Adrenal gland (tissue), 5 donors: ENCODE data around the gene DNAAF5.

Source experiments
- POLR2A ChIP-seq, 2 donors: fragments of 450-650 bp; IDR thresholded peaks; one replicate each; pipeline ENCODE4 v1.6.1; 2017; ENCODE audit warnings: antibody characterized with exemption in 2 of 2, mild to moderate bottlenecking in 2 of 2, moderate library complexity in 1 of 2
- TF ChIP-seq, protein P1 (sequence below), 6 experiments: fragments of 450-650 bp in 4 of 6; fragments of 200-600 bp in 2 of 6; sonication (generic) in 1 of 6; IDR thresholded peaks; 1 replicate in 5 of 6; 2 replicates in 1 of 6; pipeline versions ENCODE4 v1.5.1 to v1.8.0; 2016 to 2021; ENCODE audit warnings: antibody characterized with exemption in 6 of 6, mild to moderate bottlenecking in 2 of 6, moderate library complexity in 1 of 6
- donor health status: DM: no; HTN: no; CAD: no.

DNA sequence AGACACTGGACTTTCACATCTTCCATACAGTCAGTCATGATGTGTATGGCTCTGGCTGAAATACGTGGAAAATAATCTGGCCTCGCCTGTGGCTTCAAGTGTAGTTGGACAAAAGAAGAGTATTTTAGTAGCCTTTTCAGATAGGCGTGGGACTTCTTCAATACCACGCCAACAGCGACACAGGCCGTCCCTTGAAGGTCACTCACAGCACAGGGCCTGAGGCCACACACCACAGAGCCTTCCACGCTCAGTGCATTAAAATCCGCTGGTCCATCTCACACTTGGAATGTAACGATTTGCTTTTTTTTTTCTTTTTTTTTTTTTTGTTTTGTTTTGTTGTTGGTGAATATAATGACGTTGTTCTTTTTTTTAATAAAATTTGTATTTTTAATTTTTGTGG lies 54.0 kb downstream of the DNAAF5 start:
- TF ChIP-seq, protein P1, sequence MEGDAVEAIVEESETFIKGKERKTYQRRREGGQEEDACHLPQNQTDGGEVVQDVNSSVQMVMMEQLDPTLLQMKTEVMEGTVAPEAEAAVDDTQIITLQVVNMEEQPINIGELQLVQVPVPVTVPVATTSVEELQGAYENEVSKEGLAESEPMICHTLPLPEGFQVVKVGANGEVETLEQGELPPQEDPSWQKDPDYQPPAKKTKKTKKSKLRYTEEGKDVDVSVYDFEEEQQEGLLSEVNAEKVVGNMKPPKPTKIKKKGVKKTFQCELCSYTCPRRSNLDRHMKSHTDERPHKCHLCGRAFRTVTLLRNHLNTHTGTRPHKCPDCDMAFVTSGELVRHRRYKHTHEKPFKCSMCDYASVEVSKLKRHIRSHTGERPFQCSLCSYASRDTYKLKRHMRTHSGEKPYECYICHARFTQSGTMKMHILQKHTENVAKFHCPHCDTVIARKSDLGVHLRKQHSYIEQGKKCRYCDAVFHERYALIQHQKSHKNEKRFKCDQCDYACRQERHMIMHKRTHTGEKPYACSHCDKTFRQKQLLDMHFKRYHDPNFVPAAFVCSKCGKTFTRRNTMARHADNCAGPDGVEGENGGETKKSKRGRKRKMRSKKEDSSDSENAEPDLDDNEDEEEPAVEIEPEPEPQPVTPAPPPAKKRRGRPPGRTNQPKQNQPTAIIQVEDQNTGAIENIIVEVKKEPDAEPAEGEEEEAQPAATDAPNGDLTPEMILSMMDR (IDR thresholded peaks at IDR 0.05), result no peak
- TF ChIP-seq POLR2A (IDR thresholded peaks at IDR 0.05), result no peak
